H1 (cell line): ENCODE results near the gene ELOA. TPM values are rescaled to one million over a fixed set of nuclear protein-coding genes. Genes with fewer than 3 reads are reported as not detected.

ENCODE experiments used
- EZH2 ChIP-seq: fragments of 200-600 bp; sonication (generic); IDR thresholded peaks from 2 replicates; pipeline ENCODE4 v1.7.1; 2012; ENCODE audit warnings: low read depth, mild to moderate bottlenecking, moderate library complexity, low read length, inconsistent platforms; ENCODE audit not compliant: severe bottlenecking
- KDM4A ChIP-seq: IDR thresholded peaks from one replicate; pipeline ENCODE4 v1.7.1; 2012; ENCODE audit warnings: low read depth, mild to moderate bottlenecking, moderate library complexity, low read length, inconsistent platforms; ENCODE audit not compliant: severe bottlenecking
- POU5F1 ChIP-seq: IDR thresholded peaks from 2 replicates; pipeline ENCODE4 v1.6.1; 2011; ENCODE audit warnings: low read depth, mild to moderate bottlenecking, low read length, moderate library complexity
- RNF2 ChIP-seq: fragments of 200-900, 300-1000 bp; sonication (generic); IDR thresholded peaks from 2 replicates; pipeline ENCODE4 v1.7.1; 2016; ENCODE audit warnings: borderline replicate concordance, low read depth, mild to moderate bottlenecking, antibody characterized with exemption, low read length; ENCODE audit not compliant: poor library complexity, severe bottlenecking; ENCODE audit errors: missing control alignments
- polyA plus RNA-seq, 7 experiments: library from polyadenylated mRNA; depleted of rRNA in 3 of 7; stranded (reverse) in 5 of 7; unstranded in 2 of 7; fragments of >200 nt in 5 of 7; fragments of 200-250 nt in 2 of 7; gene quantifications; 1 replicate in 5 of 7; 2 replicates in 1 of 7; 4 replicates in 1 of 7; pipeline versions ENCODE4 v1.2.1 to v1.2.3, GENCODE V29; 2011 to 2013; ENCODE audit warnings: missing spikeins in 2 of 7, mixed read lengths in 2 of 7
- total RNA-seq: library from RNA; stranded (reverse); fragmentation: NEBNext Ultra II Directional; extraction: Animal tissue kit (Norgen Biotek cat#: 25700); gene quantifications from 2 replicates; pipeline ENCODE4 v1.2.1, GENCODE V29; 2021
- TF ChIP-seq, protein P1 (sequence below): IDR thresholded peaks from 2 replicates; pipeline ENCODE4 v1.6.1; 2012; ENCODE audit warnings: inconsistent platforms

ELOA gene
- total and polyA plus RNA-seq, 2 of the 8 experiments (the other 6 are each of a cell fraction or from before 2014, with no cell fraction given), result 15.7 to 61.1 TPM

- TF ChIP-seq, protein P1, sequence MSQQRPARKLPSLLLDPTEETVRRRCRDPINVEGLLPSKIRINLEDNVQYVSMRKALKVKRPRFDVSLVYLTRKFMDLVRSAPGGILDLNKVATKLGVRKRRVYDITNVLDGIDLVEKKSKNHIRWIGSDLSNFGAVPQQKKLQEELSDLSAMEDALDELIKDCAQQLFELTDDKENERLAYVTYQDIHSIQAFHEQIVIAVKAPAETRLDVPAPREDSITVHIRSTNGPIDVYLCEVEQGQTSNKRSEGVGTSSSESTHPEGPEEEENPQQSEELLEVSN, result no peak
- TF ChIP-seq EZH2 (no peak), POU5F1 (no peak), KDM4A (no peak), RNF2 (no peak)
Observed at GRCh38 chr1:23807453-23807852, 64.2 kb downstream of the ELOA start (continued).
